Esophagus (tissue), 2 donors: ENCODE measurements around the gene ZNF469. TPM values are rescaled to one million over a fixed set of nuclear protein-coding genes. Genes with fewer than 3 reads are reported as not detected.
"Not testable (repeated sequence)": the region's sequence is repeated elsewhere in the genome, so short reads cannot be mapped to it uniquely, and the experiment has no call there.

Source experiments
- H3K27ac ChIP-seq, 2 donors: one replicate each; pipeline ENCODE4 v1.5.1; 2013; ENCODE audit warnings: low read depth in 2 of 2, mild to moderate bottlenecking in 2 of 2, inconsistent platforms in 1 of 2, low read length in 1 of 2, moderate library complexity in 1 of 2
- H3K27me3 ChIP-seq, 2 donors: one replicate each; pipeline ENCODE4 v1.6.1; 2013; ENCODE audit warnings: low read length in 2 of 2, control low read depth in 1 of 2, mild to moderate bottlenecking in 1 of 2; ENCODE audit not compliant: insufficient read depth in 2 of 2, control insufficient read depth in 1 of 2
- H3K36me3 ChIP-seq, 2 donors: one replicate each; pipeline ENCODE4 v1.6.1; 2013; ENCODE audit warnings: low read length in 1 of 2; ENCODE audit not compliant: control insufficient read depth in 2 of 2, insufficient read depth in 2 of 2
- H3K4me1 ChIP-seq, 2 donors: one replicate each; pipeline ENCODE4 v1.6.1; 2013; ENCODE audit warnings: low read length in 1 of 2; ENCODE audit not compliant: control insufficient read depth in 2 of 2, insufficient read depth in 2 of 2
- H3K4me3 ChIP-seq, 2 donors: one replicate each; pipeline ENCODE4 v1.5.1; 2013; ENCODE audit warnings: low read length in 2 of 2, mild to moderate bottlenecking in 2 of 2, low read depth in 1 of 2, moderate library complexity in 1 of 2
- H3K9me3 ChIP-seq, 2 donors: one replicate each; pipeline ENCODE4 v1.6.1; 2013; ENCODE audit warnings: mild to moderate bottlenecking in 2 of 2, low read depth in 1 of 2, low read length in 1 of 2, moderate library complexity in 1 of 2; ENCODE audit not compliant: control insufficient read depth in 2 of 2, insufficient read depth in 1 of 2
- WGBS, 2 donors: extraction: QIAGEN DNeasy Blood & Tissue Kit; methylation state at CpG; one replicate each; pipeline ENCODE4 v1.1.7; 2013; 5-methylcytosine and 5-hydroxymethylcytosine counted together
- polyA plus RNA-seq, 2 donors: library from polyadenylated mRNA; stranded (reverse); fragments of 200-250 nt; gene quantifications; one replicate each; pipeline ENCODE4 v1.2.3, GENCODE V29; 2013
- donor health status: healthy with polysubstance abuse.
- donor health status: Bipolar disorder and iron deficiency.

Gene ZNF469
- polyA plus RNA-seq, 2 donors, result 0.04 to 0.06 TPM

DNA sequence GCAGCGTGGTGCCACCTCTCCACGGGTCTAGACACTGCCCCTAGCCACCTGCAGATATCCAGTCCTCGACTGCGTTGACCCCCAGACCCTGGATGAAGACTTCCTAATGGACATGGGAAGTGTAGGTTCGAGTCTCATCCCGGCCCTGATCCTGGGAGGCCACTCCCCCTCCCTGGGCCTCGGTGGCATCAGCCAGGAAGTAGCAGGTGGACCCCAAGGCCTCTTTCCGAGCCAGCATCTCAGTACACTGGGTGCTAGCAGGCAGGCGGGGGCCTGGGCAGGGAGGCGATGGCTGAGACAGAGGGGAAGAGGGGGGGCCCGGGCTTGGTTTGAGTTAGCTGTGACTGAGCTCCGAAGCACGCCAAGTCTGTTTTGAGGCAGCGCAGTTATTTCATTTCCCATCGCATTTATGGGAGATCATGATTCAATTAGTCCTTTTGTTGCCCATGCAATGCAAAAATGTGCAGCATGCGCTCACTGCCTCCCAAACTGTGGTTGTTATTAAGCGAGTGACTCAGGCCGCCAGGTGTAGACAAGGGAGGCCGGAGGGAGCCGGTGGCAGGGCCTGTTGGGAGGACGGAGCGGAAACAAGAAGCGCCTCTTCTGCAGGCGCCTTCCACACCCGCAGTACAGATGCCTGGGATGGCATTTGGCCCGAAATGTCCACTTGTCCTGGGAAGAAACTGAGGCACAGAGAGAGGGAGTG is 25.3 kb upstream of the ZNF469 start:
- Histone ChIP-seq H3K4me1 (peaks cover 0 to 2% of the 10 kb centered on the region in 2 donors), H3K27me3 (no peaks in the 10 kb centered on the region), H3K27ac (no peak overlapping the region), H3K36me3 (no peaks in the 10 kb centered on the region), H3K9me3 (no peaks in the 10 kb centered on the region), H3K4me3 (no peak overlapping the region)
- 86 to 92% methylated on average over 26 of the region's 26 CpGs for WGBS, 2 donors

- H3K4me3 ChIP-seq, result no peak overlapping the region
- H3K27ac ChIP-seq, result no peak overlapping the region
- H3K9me3 ChIP-seq, result no peaks in the 10 kb centered on the region
- H3K27me3 ChIP-seq, result no peaks in the 10 kb centered on the region
- no peaks in the 10 kb centered on the region for H3K36me3 ChIP-seq
- 60 to 62% methylated on average over 16 of the region's 16 CpGs for WGBS, 2 donors
- H3K4me1 ChIP-seq, result peaks cover 0 to 2% of the 10 kb centered on the region in 2 donors
Observed at GRCh38 chr16:88358023-88358420, 24.7 kb upstream of the ZNF469 start.

DNA sequence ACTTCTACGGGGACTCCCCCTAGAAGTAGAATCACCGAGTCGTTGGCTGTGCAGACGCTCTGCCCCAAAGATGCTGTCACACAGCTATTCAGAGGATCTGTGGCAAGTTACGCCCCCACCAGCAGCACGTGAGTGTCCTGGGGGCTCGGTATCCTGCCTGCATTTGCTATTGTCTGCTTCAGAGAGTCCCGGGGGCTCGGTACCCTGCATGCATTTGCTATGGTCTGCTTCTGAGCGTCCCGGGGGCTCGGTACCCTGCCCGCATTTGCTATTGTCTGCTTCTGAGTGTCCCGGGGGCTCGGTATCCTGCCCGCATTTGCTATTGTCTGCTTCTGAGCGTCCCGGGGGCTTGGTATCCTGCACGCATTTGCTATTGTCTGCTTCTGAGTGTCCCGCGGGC is 23.8 kb upstream of the ZNF469 start:
- Histone ChIP-seq H3K4me3 (no peak overlapping the region), H3K27ac (no peak overlapping the region), H3K9me3 (peaks cover 0 to 2% of the 10 kb centered on the region in 2 donors), H3K4me1 (peaks cover 0 to 2% of the 10 kb centered on the region in 2 donors), H3K27me3 (no peaks in the 10 kb centered on the region), H3K36me3 (no peaks in the 10 kb centered on the region)
- 84 to 85% methylated on average over 21 of the region's 21 CpGs for WGBS, 2 donors

GRCh38 chr16:88360401-88360800 is 22.4 kb upstream of the ZNF469 start:
- H3K9me3 ChIP-seq, H3K4me3 ChIP-seq, H3K4me1 ChIP-seq, H3K27me3 ChIP-seq, H3K36me3 ChIP-seq, H3K27ac ChIP-seq: not testable (repeated sequence)
- WGBS, 2 donors, result 83 to 94% methylated on average over 17 to 20 of the region's 20 CpGs

DNA sequence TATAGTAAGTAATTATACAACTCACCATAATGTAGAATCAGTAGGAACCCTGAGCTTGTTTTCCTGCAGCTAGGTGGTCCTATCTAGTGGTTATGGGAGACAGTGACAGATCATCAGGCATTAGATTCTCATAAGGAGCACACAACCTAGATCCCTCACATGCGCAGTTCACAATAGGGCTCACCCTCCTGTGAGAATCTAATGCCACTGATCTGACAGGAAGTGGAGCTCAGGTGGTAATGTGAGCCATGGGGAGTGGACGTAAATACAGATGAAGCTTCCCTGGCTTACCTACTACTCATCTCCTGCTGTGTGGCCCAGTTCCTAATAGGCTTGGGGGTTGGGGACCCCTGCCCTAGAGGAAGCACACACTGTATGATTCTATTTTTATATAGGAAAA is 21.8 kb upstream of the ZNF469 start:
- Histone ChIP-seq H3K4me1 (peaks cover 0 to 2% of the 10 kb centered on the region in 2 donors), H3K4me3 (no peak overlapping the region), H3K9me3 (peaks cover 0 to 2% of the 10 kb centered on the region in 2 donors), H3K36me3 (no peaks in the 10 kb centered on the region), H3K27ac (no peak overlapping the region), H3K27me3 (no peaks in the 10 kb centered on the region)
- WGBS, 2 donors, result 72 to 85% methylated on average over 2 of the region's 2 CpGs

DNA sequence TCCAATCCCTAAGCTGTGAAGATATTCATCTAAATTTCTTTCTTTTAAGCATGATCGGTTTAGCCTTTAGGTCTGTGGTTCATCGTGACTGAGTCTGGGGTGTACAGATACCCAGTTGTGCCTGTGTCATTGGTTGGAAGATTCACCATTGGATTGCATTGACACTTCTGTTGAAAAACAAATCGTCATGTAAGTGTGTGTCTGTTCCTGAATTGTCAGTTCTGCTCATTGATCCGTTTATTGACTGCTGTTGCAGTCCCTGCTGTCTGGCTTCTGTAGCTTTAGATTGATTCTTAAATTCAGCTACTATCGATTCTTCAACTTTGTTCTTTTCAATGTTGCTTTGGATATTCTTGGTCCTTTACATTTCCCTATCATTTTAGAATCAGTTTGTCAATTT is 21.0 kb upstream of the ZNF469 start:
- Histone ChIP-seq H3K9me3 (peaks cover 0 to 5% of the 10 kb centered on the region in 2 donors), H3K4me3 (no peak overlapping the region)
- 80 to 83% methylated on average over 5 of the region's 5 CpGs for WGBS, 2 donors

DNA sequence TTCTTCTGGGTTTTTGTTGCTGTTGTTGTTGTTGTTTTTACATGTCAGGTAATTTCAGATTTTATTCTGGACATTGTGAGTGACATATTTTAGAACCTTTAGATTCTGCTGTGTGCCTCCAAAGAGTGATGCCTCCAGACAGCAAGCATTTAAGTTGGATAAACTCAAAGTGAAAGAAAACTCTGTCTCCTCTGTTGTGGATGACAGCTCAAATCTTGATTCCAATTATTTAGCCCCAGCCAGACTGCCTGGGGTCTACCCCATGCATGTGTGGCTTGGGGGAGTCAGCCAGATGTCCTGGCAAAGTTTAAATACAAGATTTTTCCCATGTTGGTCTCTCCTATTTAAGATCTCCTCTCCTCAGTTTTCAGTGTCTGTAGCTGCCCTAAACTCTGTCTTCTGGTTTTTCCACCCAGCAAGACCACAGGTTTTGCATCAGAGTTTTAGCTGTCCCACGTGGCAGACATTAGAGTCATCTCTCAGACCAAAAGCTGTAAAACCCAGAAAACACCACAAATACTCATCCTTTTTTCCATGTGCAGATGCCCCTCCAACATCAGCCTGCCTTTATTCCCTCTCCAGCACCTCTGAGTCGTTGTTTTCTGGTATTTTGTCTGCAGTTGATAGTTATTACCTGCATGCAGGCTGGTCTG is 19.4 kb upstream of the ZNF469 start:
- Histone ChIP-seq H3K27ac (no peak overlapping the region), H3K27me3 (no peaks in the 10 kb centered on the region), H3K9me3 (peaks cover 0 to 6% of the 10 kb centered on the region in 2 donors), H3K36me3 (no peaks in the 10 kb centered on the region), H3K4me3 (no peak overlapping the region), H3K4me1 (peaks cover 0 to 2% of the 10 kb centered on the region in 2 donors)
- 36 to 47% methylated on average over 2 of the region's 2 CpGs for WGBS, 2 donors

More for the DNA sequence above, 21.0 kb upstream of the ZNF469 start:
- H3K27me3 ChIP-seq, result no peaks in the 10 kb centered on the region
- H3K27ac ChIP-seq, result no peak overlapping the region
- H3K36me3 ChIP-seq, result no peaks in the 10 kb centered on the region
- peaks cover 0 to 2% of the 10 kb centered on the region in 2 donors for H3K4me1 ChIP-seq

DNA sequence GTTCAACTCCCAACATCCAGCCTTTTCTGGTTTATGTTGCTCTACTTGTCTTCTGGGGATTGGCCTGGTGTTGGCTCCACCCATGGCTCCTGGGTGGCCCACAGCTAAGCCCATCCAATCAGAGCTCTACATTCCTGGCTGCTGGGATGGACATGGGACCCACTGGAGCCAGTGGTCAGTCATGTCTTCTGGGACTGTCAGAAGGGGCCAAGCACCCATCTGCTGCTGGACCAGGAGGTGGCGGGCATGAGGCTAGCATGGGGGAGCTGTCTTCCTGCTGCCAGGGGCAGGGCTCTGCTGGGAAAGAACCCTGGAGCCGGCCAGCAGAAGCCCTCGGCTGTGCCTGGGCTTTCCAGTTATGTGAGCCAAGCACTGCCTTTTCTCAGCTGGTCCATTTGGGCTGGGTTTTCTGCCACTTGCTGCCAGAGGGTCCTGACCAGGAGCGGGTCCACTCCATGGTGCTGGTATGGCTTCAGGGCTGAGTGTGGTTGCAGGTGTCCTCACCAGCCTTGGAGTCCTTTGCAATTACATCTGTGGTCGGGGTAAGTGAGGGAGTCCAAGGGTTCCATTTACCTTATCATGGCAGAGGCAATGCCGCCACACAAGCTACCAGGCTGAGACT is 17.4 kb upstream of the ZNF469 start:
- Histone ChIP-seq H3K4me1 (no peaks in the 10 kb centered on the region), H3K27me3 (no peaks in the 10 kb centered on the region), H3K27ac (no peak overlapping the region), H3K9me3 (peaks cover 0 to 6% of the 10 kb centered on the region in 2 donors), H3K4me3 (no peak overlapping the region), H3K36me3 (no peaks in the 10 kb centered on the region)
- WGBS, 2 donors, result 81 to 90% methylated on average over 6 of the region's 6 CpGs

- no peaks in the 10 kb centered on the region for H3K36me3 ChIP-seq
- H3K4me1 ChIP-seq, result no peaks in the 10 kb centered on the region
- WGBS, 2 donors, result 67 to 85% methylated on average over 4 of the region's 4 CpGs
- H3K4me3 ChIP-seq, result no peak overlapping the region
- H3K9me3 ChIP-seq, result peaks cover 0 to 6% of the 10 kb centered on the region in 2 donors
- H3K27ac ChIP-seq, result no peak overlapping the region
- H3K27me3 ChIP-seq, result no peaks in the 10 kb centered on the region
Observed at GRCh38 chr16:88366032-88366703, 16.6 kb upstream of the ZNF469 start.
